ENCODE measurements around the gene SRSF1.

- TF ChIP-seq CTCF (IDR thresholded peaks at IDR 0.05): peak in 3 of 4 experiments; percentile 44 to 72 (median 62)
- no peak for TF ChIP-seq POLR2A (IDR thresholded peaks at IDR 0.05)
Observed at GRCh38 chr17:57955183-57955931, 51.7 kb downstream of the SRSF1 start, which contains the start of gene CUEDC1.
